ENCODE results near the gene SOWAHC. TPM values are rescaled to one million over a fixed set of nuclear protein-coding genes. Genes with fewer than 3 reads are reported as not detected.

SOWAHC gene
- total RNA-seq, 1 experiment from 2014 or later = 10.0 TPM

GRCh38 chr2:109659396-109660045 lies 45.4 kb downstream of the SOWAHC start:
- no peaks in the 10 kb centered on the region for H3K27me3 ChIP-seq
- H3K4me3 ChIP-seq = no peak overlapping the region
- no peaks in the 10 kb centered on the region for H3K36me3 ChIP-seq
- H3K9me3 ChIP-seq = no peaks in the 10 kb centered on the region
- DNase-seq = no peak

GRCh38 chr2:109660046-109660860 lies 46.1 kb downstream of the SOWAHC start:
- Histone ChIP-seq H3K36me3 (no peaks in the 10 kb centered on the region), H3K4me3 (no peak overlapping the region), H3K9me3 (no peaks in the 10 kb centered on the region), H3K27me3 (no peaks in the 10 kb centered on the region)
- DNase-seq = no peak

GRCh38 chr2:109662889-109663288 lies 48.7 kb downstream of the SOWAHC start:
- Histone ChIP-seq H3K27me3 (no peaks in the 10 kb centered on the region), H3K9me3 (no peaks in the 10 kb centered on the region), H3K36me3 (no peaks in the 10 kb centered on the region), H3K4me3 (no peak overlapping the region)
- DNase-seq = no peak

- Histone ChIP-seq H3K4me3 (no peak overlapping the region), H3K36me3 (no peaks in the 10 kb centered on the region), H3K27me3 (no peaks in the 10 kb centered on the region), H3K9me3 (no peaks in the 10 kb centered on the region)
- DNase-seq = peak; percentile 76
Measured at GRCh38 chr2:109663721-109664120, 49.6 kb downstream of the SOWAHC start.

GRCh38 chr2:109666466-109666865 lies 52.3 kb downstream of the SOWAHC start:
- Histone ChIP-seq H3K27me3 (no peaks in the 10 kb centered on the region), H3K4me3 (no peak overlapping the region), H3K36me3 (no peaks in the 10 kb centered on the region), H3K9me3 (no peaks in the 10 kb centered on the region)
- no peak for DNase-seq

Other genes with a start within 250 kb of the SOWAHC start
- 31.5 and 46.9 TPM in 2 replicates for gene SEPTIN10, start 398 bp upstream of the SOWAHC start, total RNA-seq (2014; rRNA removed; shearing (Covaris generic); ENCODE audit: low replicate concordance)
- gene RGPD5, start 179.9 kb downstream of the SOWAHC start, total RNA-seq (2014; rRNA removed; shearing (Covaris generic); ENCODE audit: low replicate concordance) = 4.9 and 8.6 TPM in 2 replicates

Data from MG63 (cell line).